ENCODE data around the gene RTN4IP1. TPM values are rescaled to one million over a fixed set of nuclear protein-coding genes. Genes with fewer than 3 reads are reported as not detected.
"Not testable (repeated sequence)": the region's sequence is repeated elsewhere in the genome, so short reads cannot be mapped to it uniquely, and the experiment has no call there.

The RTN4IP1 gene
- total RNA-seq, 1 donor: 3.8 TPM

DNA sequence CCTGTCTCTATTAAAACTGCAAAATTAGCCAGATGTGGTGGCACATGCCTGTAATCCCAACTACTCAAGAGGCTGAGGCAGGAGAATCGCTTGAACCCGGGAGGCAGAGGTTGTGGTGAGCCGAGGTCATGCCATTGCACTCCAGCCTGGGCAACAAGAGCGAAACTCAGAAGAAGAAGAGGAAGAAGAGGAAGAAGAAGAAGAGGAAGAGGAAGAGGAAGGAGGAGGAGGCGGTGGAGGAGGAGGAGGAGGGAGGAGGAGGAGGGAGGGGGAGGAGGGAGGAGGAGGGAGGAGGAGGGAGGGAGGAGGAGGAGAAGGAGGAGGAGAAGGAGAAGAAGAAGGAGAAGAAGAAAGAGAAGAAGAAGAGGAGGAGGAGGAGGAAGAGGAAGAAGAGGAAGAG, 40.4 kb downstream of the RTN4IP1 start:
- not testable (repeated sequence) for DNase-seq (ENCODE audit: low read depth in 2 of 3, low spot score in 2 of 3)

DNA sequence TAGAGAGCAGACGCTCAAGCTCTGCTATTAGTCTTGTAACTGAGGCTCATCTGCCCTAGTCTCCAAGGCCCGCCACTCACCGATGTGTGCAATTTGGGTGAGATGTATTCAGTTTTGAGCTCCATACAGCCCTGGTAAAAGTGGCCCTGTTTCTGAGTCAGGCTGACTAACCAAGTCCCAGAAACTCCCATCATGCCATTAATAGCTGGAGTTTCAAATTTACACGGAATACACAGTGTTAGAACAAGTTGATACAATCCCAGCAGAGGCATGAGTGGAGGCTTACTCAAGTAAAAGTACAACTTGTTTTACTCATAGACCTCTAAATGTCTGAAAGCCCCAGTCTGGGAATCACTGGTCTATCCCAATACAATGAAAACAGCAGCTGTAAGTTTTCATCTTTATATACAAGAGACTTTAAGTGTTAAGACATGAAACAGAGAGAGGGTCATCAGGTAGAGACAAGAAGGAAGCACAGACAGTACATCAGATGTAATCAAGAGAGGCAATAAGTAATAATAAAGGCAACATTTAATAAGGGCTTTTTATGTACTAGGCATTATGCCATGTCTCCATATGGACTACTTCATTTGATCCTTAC, 42.4 kb downstream of the RTN4IP1 start:
- DNase-seq (ENCODE audit: low read depth in 2 of 3, low spot score in 2 of 3): no peak

DNA sequence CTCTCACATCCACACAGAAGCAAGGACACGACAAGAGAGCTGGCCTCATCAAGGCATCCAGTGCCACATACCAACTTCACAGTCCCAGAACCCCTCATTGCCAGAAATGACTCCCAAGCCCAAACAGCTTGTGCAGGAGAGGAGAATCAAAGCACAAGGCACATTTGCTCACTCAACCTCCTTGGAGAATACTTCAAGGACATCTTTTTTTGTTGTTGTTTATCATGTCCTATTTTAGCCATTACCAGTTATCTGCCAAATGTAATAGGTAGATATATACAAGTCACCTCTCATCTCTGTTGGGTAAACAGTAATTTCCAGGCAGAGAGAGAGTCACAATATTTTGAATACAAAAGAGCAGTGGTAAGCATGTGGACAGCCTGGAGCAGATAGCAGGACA, 47.8 kb downstream of the RTN4IP1 start:
- no peak for DNase-seq (ENCODE audit: low read depth in 2 of 3, low spot score in 2 of 3)

DNA sequence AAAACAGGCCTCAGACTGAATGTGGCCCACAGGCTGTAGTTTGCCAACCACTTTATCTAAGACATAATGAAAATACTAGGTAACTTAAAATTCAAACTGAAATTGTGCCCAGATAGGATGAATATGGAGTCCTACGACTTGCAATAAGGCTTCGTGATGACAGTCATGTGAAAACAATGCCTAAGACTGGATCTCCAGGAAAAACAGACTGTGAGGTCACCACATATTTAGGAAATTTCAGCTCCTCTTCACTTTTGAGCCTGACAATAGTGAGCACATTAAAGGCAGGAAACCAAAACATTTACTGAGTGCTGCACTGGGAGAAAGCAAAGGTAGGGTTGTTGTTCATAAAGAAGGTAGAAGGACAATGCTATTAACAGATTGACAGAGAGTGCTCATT, 50.0 kb downstream of the RTN4IP1 start:
- DNase-seq (ENCODE audit: low read depth in 2 of 3, low spot score in 2 of 3): no peak

DNA sequence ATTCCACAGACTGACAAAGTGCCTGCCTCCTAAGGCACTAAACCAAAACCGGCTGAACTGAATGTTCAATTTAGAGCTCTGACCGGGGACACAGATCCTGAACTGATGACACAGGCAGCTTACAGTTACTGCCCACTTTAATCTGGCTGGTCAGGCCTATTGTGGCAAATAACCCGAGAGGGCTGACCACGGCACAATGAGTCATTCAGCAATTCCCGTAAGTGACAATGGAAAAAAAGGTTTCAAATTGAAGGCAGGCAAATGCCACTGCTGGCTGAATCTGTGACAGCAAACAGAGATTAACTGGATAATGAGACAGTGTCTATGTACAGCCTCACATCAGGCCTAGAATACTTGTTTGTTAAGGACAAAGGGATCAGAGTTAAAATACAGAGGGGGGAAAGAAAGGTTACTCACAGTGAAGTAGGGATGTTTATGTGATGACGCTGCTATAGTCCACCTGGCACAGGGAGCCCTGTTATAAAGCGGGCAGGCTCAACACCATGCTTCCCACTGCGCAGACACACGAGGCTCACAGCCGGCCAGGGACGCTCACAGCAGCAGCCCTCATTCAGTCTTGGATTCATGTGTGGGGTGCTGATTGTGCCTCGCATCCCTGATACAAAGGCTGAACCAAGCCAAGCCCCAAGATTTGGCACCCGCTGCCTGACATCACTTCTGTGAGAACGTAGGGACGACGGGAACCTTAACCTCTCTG, 54.4 kb downstream of the RTN4IP1 start:
- no peak for DNase-seq (ENCODE audit: low read depth in 2 of 3, low spot score in 2 of 3)

DNA sequence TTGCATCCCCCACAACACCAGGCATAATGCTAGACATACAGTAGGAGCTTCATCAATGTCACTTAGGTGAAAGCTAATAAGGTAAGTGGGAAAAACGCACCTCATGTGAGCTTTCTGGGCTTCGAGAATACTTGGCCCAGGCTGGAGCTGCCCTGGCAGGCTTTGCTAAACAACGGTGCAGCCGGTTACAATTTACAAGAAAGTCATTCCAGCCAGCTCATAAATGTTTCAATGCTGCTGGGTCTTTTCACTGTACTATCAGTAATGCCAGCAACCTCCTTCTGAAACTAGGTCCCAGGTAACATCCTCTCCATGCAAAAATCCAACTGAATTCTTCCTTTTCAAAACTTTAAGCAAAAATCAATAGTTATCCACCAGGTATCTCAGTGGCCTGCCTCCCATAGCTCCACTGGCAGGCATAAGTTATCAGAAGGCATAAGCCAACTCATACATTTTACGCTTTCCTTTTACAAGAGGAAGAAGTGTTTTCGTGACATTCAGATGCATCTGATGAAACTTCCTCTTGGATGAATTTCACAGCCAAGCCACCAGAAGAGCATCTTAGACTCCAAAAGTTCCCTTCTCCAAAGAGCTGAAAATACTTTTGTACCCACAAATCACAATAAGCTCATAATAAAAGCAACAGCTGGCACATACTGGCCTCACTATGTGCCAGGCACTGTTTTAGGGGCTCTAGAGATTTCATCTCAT, 56.3 kb downstream of the RTN4IP1 start:
- DNase-seq (ENCODE audit: low read depth in 2 of 3, low spot score in 2 of 3): no peak

DNA sequence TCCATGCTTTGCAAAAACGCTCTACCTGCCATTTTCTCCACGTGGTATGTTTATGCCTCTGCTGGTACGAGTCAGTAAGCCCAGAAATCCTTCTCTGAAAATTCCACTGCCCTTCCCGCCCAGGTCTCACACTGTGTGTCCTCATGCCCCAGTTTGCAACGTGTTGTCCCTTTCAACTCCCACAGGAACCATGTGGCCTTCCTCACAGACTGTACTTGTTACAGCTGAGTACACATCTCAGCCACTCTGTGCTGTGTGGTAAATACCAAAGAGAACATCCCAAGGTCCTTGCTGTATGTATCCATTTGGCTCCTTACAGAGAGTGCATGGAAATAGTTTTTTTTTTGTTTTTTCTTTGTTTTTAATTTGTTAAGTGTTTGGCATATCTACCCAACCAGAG, 56.9 kb downstream of the RTN4IP1 start:
- no peak for DNase-seq (ENCODE audit: low read depth in 2 of 3, low spot score in 2 of 3)

DNA sequence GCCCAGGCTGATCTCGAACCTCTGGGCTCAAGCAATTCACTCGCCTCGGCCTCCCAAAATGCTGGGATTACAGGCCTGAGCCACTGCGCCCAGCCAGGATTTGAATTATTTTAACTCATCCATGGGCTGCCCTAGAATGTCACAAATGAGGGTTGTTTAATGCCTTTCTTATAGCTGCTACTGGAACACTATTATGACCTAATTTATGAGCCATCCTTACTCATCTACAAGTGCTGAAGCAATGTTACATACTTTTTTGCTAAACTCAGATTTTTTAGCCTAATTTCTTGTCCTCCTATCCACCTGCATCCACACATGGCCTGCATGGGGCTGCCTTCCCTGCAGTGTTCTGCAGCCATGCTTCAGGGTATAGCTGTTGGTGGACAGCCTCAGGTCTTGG, 59.9 kb downstream of the RTN4IP1 start:
- no peak for DNase-seq (ENCODE audit: low read depth in 2 of 3, low spot score in 2 of 3)

DNA sequence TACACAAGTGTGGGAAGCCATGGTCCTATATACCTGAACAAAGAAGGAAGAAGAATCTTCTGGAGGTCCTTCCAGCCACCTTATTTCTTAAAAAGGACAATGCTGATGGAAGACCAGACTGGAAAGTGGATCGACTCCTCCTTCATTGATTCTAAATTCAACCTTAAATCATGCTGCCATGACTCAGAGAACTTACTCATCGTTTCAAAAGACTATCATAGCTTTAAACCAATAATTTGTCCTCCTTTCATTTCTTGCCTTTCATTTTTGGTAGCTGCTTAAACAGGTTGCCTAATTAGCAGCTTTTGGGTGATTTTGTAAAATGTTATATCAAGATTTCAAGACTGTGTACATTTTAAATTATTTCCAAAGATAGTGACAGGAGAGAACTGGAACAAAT, 60.8 kb downstream of the RTN4IP1 start:
- DNase-seq (ENCODE audit: low read depth in 2 of 3, low spot score in 2 of 3): no peak

DNA sequence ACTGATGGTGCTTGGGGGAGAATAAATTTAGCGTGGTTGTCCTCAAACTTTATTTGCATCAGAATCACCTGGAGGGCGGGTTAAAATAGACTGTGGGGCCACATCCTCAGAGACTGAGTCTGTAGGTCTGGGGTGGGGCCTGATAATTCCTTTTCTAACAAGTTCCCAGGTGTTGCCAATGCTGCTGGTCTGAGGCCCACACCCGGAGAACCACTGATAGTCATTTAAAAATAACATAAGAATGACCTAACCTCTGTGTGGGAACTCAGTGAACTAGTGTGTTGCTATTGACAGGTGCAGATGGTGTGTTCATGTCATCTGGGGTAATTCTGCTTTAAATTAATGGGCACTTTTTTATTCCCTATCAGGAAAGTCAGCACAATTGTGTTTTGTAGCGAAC, 64.8 kb downstream of the RTN4IP1 start:
- no peak for DNase-seq (ENCODE audit: low read depth in 2 of 3, low spot score in 2 of 3)

DNA sequence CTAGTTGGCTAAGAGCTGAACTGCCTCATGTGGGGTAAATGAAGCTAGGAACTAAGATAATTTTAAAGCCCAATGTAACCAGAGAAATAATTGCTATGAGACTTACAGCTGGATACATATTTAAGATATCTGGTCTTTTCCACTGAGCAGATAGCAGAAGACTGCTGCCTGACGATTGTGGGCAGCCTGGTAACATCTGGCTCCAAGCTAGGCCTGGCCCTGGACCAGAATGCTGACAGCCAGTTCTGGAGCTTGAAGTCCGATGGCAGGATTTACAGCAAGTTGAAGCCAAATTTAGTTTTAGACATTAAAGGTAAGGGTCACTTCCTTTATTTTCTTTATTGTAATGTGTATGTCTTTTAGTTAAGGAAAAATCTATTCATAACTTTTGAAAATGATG, 65.7 kb downstream of the RTN4IP1 start:
- DNase-seq (ENCODE audit: low read depth in 2 of 3, low spot score in 2 of 3): no peak

DNA sequence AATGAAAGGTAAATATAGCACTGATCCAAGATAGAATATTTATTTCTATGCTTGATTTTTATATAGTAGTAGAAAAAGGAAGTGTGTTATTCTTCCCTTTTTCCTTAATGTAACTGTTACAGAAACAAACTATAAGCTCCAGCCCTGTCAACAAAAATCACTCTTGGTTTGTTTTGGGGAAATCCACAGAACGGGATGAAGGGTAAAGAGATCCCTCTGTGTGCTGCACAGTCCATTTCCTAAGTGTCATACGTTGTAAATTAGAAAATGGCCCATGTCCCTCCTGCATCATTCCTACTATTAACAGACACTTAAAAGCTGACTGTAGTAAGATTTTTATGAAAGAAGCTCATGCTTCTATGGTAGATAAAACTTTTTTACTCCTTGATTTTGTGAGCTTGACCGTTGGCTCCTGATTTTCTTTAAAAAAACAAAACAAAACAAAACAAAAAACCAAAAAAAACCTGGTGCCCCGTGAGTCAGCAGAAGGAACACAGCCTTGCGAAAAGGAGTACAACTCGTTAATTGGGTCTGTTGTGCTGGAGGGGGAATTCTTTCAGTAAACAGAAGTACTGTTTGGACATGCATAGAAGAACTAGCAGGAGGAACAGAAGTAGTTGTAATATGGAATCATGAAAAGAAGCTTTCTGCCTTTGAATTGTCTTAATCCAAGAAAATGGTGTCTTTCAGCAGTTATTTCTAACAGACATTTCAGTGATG, 67.5 kb downstream of the RTN4IP1 start:
- DNase-seq (ENCODE audit: low read depth in 2 of 3, low spot score in 2 of 3): peak in 1 of 3 donors; percentile 4

DNA sequence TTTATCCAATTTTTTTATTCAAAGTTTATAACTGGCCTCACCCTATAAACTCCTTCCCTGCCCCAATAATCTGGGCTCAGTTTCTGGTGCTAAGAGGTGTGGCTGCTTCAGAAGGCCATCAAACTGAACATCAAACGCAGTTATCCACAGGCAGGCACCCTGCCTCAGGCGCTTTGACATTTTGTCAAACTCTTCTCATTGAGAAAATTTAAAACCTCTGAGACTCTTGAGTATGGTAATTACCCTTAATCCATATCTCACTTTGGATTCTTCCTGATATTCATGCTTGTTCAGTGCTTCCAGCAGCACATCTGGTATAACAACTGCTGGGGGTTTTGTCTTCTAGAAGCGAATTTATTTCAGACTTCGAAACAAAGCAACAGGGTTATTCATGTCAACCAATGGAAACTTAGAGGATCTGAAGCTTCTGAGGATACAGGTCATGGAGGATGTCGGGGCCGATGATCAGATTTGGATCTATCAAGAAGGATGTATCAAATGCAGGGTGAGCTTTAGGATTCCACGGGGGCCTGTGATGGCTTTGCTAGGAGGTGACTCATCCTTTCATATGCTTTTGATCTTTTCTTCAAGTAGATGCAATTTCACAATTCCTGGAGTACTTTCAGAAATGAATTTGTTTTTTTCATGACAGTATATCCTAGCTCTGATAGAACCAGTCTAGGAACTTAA, 68.2 kb downstream of the RTN4IP1 start:
- DNase-seq (ENCODE audit: low read depth in 2 of 3, low spot score in 2 of 3): peak in 1 of 3 donors; percentile 16

DNA sequence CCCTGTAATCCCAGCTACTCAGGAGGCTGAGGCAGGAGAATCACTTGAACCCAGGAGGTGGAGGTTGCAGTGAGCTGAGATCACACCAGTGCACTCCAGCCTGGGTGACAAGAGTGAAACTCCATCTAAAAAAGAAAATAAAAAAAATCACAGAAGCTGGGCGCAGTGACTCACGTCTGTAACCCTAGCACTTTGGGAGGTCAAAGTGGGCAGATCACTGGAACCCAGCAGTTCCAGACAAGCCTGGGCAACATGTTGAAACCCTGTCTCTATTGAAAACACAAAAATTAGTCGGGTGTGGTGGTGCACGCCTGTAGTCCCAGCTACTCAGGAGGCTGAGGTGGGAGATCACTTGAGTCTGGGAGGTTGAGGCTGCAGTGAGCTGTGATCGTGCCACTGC, 69.6 kb downstream of the RTN4IP1 start:
- not testable (repeated sequence) for DNase-seq (ENCODE audit: low read depth in 2 of 3, low spot score in 2 of 3)

DNA sequence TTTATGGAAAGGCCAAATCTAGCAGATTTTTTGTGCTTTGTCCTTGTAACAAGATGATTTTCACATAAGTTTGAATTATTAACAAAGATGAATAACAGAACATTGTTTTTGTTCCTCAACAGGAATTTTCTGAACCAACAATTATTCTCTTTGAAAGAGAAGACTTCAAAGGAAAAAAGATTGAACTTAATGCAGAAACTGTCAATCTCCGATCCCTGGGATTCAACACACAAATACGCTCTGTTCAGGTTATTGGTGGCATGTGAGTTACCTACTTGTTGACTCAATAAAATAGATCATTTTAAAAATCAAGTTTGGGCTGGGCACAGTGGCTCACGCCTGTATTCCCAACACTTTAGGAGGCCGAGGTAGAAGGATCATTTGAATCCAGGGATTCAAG, 70.9 kb downstream of the RTN4IP1 start:
- no peak for DNase-seq (ENCODE audit: low read depth in 2 of 3, low spot score in 2 of 3)

DNA sequence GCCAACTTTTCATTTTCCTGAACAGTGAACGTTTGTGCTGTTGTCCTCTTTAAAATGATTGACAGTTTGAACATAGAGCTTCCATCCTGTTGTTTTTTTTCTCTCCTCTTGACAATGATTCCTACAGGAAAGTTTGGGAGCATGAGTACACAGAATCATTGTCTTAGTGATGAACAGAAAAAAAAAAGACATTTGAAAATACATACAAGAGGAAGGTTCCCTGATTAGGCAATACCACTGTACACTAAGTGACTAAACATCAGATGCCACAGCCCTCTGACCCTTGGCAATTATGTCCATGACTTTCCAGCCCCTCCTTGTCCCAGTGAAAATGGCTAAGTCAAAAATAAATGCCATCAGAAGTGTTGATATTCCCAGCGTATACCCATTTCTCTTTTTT, 71.5 kb downstream of the RTN4IP1 start:
- no peak for DNase-seq (ENCODE audit: low read depth in 2 of 3, low spot score in 2 of 3)

DNA sequence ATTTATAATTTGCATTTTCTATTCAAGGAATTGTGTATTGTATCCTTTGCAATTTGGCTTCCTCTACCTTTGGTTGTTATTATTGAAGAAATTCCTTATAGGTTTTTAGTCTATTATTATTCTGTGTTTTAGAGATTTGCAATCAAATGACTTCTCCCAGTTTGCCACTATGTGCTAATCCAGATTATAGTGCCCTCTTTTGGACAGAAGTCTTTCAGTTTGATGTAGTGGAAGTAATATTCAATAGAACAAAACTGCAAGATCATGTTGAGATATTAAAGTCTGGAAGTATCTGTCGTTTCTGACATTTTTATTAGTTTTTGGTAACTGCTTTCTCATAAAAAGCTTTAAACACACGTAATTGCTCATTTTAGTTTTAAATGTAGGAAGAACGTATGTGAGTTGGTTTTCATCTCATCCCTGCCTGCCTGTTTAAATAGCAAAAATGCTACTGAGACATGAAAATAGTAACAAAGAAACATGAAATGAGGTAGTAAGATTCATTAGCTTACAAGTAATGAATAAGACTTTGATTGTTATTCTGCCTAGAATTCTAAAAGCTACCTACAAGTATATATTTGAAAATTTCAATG, 72.8 kb downstream of the RTN4IP1 start:
- DNase-seq (ENCODE audit: low read depth in 2 of 3, low spot score in 2 of 3): peak in 1 of 3 donors; percentile 73

DNA sequence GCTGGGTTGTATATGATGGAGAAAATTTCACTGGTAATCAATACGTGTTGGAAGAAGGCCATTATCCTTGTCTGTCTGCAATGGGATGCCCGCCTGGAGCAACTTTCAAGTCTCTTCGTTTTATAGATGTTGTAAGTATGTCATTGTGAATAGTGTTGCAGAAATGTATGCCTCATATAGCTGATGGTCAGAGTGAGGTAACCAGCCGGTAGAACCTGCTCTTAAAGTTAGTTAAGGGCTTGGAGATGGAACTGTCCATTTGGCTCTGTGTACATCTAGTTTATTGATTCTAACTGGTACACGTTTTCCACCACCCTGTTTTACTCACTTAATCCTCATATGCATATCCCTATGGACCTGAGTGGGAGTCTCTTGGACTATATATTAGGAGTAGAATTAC, 73.5 kb downstream of the RTN4IP1 start:
- no peak for DNase-seq (ENCODE audit: low read depth in 2 of 3, low spot score in 2 of 3)

DNA sequence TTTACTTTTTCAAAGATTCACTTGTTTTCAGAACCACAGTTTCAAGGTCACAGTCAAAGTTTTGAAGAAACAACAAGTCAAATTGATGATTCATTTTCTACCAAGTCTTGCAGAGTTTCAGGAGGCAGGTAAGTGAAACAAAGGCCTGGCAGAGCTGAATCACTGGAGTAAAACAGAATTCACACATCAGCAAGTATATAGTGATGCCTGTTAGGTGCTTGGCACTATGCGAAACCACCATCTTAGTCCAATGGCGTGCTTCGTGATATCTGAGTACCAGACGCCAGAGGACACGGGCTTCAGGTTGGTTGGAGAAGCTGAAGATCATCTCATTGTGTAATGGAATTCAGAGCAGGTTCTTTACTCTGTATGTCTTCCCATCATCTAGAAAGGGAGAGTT, 75.9 kb downstream of the RTN4IP1 start:
- no peak for DNase-seq (ENCODE audit: low read depth in 2 of 3, low spot score in 2 of 3)

DNA sequence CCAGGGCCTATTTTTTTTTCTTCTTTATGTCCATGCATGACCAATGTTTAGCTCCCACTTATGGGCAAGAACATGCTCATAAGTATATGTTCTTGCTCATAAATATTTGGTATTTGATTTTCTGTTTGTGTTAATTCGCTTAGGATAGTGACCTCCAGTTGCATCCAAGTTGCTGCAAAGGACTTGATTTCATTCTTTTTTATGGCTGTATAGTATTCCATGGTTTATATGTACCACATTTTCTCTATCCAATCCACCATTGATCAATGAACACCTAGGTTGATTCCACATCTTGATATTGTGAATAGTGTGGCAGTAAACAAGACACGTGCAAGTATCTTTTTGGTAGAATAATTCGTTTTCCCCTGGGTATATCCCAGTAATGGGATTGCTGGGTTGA, 78.1 kb downstream of the RTN4IP1 start:
- DNase-seq (ENCODE audit: low read depth in 2 of 3, low spot score in 2 of 3): no peak
